ENCODE data around the gene KLHL14. TPM values are rescaled to one million over a fixed set of nuclear protein-coding genes. Genes with fewer than 3 reads are reported as not detected.
"Not testable (repeated sequence)": the region's sequence is repeated elsewhere in the genome, so short reads cannot be mapped to it uniquely, and the experiment has no call there.

Gene KLHL14
- total and polyA plus RNA-seq, 2 experiments from 2014 or later: 0.44 to 1.9 TPM

- Mint-ChIP-seq H3K9me3 (no peaks in the 10 kb centered on the region; the same call in 2 of the 3 replicates), H3K27ac (no peak overlapping the region), H3K27me3 (ENCODE audit: insufficient read depth, low read depth, poor library complexity) (no peaks in the 10 kb centered on the region), H3K36me3 (ENCODE audit: low read depth) (no peaks in the 10 kb centered on the region), H3K4me1 (no peaks in the 10 kb centered on the region), H3K4me3 (no peak overlapping the region)
- DNase-seq (ENCODE audit: low spot score) (no peak), ATAC-seq (no peak)
- Histone ChIP-seq H3K27ac (ENCODE audit: low read depth) (no peak overlapping the region), H3K36me3 (ENCODE audit: insufficient read depth) (no peaks in the 10 kb centered on the region), H3K4me2 (no peak overlapping the region), H3K4me1 (ENCODE audit: insufficient read depth) (no peaks in the 10 kb centered on the region), H2AFZ (no peak overlapping the region), H3K9me2 (ENCODE audit: insufficient read depth) (0 out of 2 replicates have a peak, but pooled peaks cover 7% of the 10 kb centered on the region), H3K27me3 (ENCODE audit: insufficient read depth) (no peaks in the 10 kb centered on the region), H4K20me1 (replicated peaks; ENCODE audit: insufficient read depth) (no peaks in the 10 kb centered on the region), H3K4me3 (no peak overlapping the region), H3F3A (replicated peaks; ENCODE audit: low read depth) (no peaks in the 10 kb centered on the region), H3K79me2 (replicated peaks; ENCODE audit: insufficient read depth) (no peaks in the 10 kb centered on the region)
- TF ChIP-seq NANOG (IDR thresholded peaks at IDR 0.05; ENCODE audit: borderline replicate concordance) (no peak), ZNF114 (CRISPR knock-in tag; IDR thresholded peaks at IDR 0.05) (no peak), CREB1 (CRISPR knock-in tag; IDR thresholded peaks at IDR 0.05; ENCODE audit: low read depth) (no peak)
- TF ChIP-seq, protein P1, sequence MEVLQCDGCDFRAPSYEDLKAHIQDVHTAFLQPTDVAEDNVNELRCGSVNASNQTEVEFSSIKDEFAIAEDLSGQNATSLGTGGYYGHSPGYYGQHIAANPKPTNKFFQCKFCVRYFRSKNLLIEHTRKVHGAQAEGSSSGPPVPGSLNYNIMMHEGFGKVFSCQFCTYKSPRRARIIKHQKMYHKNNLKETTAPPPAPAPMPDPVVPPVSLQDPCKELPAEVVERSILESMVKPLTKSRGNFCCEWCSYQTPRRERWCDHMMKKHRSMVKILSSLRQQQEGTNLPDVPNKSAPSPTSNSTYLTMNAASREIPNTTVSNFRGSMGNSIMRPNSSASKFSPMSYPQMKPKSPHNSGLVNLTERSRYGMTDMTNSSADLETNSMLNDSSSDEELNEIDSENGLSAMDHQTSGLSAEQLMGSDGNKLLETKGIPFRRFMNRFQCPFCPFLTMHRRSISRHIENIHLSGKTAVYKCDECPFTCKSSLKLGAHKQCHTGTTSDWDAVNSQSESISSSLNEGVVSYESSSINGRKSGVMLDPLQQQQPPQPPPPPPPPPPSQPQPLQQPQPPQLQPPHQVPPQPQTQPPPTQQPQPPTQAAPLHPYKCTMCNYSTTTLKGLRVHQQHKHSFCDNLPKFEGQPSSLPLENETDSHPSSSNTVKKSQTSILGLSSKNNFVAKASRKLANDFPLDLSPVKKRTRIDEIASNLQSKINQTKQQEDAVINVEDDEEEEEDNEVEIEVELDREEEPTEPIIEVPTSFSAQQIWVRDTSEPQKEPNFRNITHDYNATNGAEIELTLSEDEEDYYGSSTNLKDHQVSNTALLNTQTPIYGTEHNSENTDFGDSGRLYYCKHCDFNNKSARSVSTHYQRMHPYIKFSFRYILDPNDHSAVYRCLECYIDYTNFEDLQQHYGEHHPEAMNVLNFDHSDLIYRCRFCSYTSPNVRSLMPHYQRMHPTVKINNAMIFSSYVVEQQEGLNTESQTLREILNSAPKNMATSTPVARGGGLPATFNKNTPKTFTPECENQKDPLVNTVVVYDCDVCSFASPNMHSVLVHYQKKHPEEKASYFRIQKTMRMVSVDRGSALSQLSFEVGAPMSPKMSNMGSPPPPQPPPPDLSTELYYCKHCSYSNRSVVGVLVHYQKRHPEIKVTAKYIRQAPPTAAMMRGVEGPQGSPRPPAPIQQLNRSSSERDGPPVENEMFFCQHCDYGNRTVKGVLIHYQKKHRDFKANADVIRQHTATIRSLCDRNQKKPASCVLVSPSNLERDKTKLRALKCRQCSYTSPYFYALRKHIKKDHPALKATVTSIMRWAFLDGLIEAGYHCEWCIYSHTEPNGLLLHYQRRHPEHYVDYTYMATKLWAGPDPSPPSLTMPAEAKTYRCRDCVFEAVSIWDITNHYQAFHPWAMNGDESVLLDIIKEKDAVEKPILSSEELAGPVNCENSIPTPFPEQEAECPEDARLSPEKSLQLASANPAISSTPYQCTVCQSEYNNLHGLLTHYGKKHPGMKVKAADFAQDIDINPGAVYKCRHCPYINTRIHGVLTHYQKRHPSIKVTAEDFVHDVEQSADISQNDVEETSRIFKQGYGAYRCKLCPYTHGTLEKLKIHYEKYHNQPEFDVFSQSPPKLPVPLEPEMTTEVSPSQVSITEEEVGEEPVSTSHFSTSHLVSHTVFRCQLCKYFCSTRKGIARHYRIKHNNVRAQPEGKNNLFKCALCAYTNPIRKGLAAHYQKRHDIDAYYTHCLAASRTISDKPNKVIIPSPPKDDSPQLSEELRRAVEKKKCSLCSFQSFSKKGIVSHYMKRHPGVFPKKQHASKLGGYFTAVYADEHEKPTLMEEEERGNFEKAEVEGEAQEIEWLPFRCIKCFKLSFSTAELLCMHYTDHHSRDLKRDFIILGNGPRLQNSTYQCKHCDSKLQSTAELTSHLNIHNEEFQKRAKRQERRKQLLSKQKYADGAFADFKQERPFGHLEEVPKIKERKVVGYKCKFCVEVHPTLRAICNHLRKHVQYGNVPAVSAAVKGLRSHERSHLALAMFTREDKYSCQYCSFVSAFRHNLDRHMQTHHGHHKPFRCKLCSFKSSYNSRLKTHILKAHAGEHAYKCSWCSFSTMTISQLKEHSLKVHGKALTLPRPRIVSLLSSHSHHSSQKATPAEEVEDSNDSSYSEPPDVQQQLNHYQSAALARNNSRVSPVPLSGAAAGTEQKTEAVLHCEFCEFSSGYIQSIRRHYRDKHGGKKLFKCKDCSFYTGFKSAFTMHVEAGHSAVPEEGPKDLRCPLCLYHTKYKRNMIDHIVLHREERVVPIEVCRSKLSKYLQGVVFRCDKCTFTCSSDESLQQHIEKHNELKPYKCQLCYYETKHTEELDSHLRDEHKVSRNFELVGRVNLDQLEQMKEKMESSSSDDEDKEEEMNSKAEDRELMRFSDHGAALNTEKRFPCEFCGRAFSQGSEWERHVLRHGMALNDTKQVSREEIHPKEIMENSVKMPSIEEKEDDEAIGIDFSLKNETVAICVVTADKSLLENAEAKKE (CRISPR knock-in tag; IDR thresholded peaks at IDR 0.05): no peak
Observed at GRCh38 chr18:32661486-32662299, 111.1 kb downstream of the KLHL14 start.

- H3K36me3 Mint-ChIP-seq (ENCODE audit: low read depth); DNase-seq (ENCODE audit: low spot score); H3F3A ChIP-seq (replicated peaks; ENCODE audit: low read depth); H3K27ac Mint-ChIP-seq; H3K79me2 ChIP-seq (replicated peaks; ENCODE audit: insufficient read depth); H3K4me1 Mint-ChIP-seq; H3K4me1 ChIP-seq (ENCODE audit: insufficient read depth); H3K27me3 Mint-ChIP-seq (ENCODE audit: insufficient read depth, low read depth, poor library complexity); H3K4me3 ChIP-seq; H3K9me3 Mint-ChIP-seq; H2AFZ ChIP-seq; H3K27ac ChIP-seq (ENCODE audit: low read depth); H3K9me2 ChIP-seq (ENCODE audit: insufficient read depth); H4K20me1 ChIP-seq (replicated peaks; ENCODE audit: insufficient read depth); H3K4me2 ChIP-seq; ATAC-seq; H3K36me3 ChIP-seq (ENCODE audit: insufficient read depth); H3K4me3 Mint-ChIP-seq; H3K27me3 ChIP-seq (ENCODE audit: insufficient read depth): not testable (repeated sequence)
Observed at GRCh38 chr18:32654507-32654906, 118.3 kb downstream of the KLHL14 start.

DNA sequence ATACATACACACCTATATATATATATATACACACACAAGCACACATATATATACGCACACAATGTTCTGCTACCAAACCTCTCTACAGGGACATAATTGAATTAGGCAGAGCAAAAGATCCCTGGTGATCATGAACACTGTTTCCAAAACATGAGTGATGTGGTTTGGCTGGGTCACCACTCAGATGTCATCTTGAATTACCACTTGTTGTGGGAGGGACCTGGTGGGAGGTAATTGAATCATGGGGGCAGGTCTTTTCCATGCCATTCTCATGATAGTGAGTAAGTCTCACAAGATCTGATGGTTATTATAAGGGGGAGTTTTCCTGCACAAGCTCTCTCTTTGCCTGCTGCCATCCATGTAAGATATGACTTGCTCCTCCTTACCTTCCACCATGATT, 135.2 kb downstream of the KLHL14 start:
- H3K4me1 ChIP-seq (ENCODE audit: insufficient read depth); H2AFZ ChIP-seq; H3K9me3 Mint-ChIP-seq; H3K4me2 ChIP-seq; H3K9me2 ChIP-seq (ENCODE audit: insufficient read depth); DNase-seq (ENCODE audit: low spot score); H3K4me1 Mint-ChIP-seq; H3K36me3 Mint-ChIP-seq (ENCODE audit: low read depth); H3F3A ChIP-seq (replicated peaks; ENCODE audit: low read depth); H3K27ac ChIP-seq (ENCODE audit: low read depth); H3K4me3 ChIP-seq; H3K79me2 ChIP-seq (replicated peaks; ENCODE audit: insufficient read depth); H3K27ac Mint-ChIP-seq; H3K27me3 ChIP-seq (ENCODE audit: insufficient read depth); H3K36me3 ChIP-seq (ENCODE audit: insufficient read depth); H3K27me3 Mint-ChIP-seq (ENCODE audit: insufficient read depth, low read depth, poor library complexity); ATAC-seq; H4K20me1 ChIP-seq (replicated peaks; ENCODE audit: insufficient read depth); H3K4me3 Mint-ChIP-seq: not testable (repeated sequence)

Measured in GM23338 (cell line).